HG03064 (cell line): Measurements from ENCODE around the gene C6.
"Not testable (repeated sequence)": the region's sequence is repeated elsewhere in the genome, so short reads cannot be mapped to it uniquely, and the experiment has no call there.

ENCODE experiments used
- ATAC-seq: cut with Tn5 transposase; IDR thresholded peaks from one replicate; pipeline ENCODE4 v1.9.1; 2021; ENCODE audit warnings: low read depth; ENCODE audit not compliant: unreplicated experiment

The C6 gene

DNA sequence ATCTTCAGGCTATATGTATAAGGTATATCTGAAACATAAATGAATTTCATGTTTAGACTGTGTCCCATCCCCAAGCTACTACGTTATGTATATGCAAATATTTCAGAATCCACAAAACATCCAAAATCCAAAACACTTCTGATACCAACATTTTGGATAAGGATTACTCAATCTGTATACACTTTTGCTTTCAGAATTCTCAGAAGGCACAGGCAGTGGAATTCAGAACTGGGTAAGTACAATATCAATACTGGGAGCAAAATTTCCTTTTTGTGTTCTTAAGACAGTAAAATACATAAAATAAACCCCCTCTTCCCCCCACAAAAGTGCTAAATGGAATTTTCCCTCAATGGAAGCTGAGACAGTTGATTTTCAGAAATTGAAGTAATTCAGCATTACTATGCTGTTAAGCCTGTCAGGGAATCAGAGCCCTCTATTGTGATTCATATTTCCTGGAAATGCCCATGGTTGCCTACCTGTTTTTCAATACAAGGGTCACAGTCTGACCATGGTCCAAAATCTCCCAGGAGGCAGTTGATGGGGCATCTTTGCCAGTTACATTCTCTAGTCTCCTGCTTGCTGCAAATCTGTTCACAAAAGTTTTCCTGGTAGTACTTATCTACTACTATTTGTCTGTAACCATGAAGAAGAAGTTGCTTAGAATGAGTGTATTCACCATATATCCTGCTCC is 12.1 kb downstream of the C6 start:
- no peak for ATAC-seq

DNA sequence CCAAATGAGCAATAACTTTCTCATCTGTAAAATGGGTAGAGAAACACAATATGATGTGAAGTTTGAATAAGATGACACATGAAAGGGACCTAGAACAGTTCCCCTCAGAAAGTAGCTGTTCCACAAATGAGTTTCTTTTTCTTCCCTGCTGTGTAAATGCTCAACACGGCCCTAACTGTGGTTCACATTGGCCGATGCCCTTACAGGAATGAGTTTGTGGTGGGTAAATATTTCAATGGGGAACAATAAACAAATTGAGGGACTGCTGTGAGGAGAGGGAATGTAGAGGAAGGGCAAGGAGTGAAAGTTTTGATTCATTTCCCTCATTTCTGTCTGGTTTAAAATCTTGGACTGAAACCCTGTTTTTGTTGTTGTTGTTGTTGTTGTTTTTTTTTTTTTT is 12.8 kb downstream of the C6 start:
- ATAC-seq, result no peak

DNA sequence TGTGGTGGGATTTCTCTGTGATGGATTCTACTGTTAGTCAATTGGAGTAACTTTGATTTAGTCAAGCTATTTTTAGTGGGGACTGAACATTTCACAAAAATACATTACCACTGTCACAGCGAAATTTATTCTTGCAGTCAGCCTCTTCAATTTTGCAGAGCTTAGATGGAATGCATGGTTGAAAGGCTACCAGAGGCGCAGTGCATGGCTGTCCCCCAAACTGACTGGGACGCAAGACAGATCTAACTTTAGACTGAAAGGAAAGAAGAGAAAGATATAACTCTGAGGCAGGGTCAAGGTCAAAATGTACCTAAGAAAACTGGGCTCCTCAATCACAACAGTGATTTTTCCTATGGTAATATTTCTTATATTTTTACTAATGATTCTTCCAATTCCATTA is 13.7 kb downstream of the C6 start:
- ATAC-seq, result no peak

DNA sequence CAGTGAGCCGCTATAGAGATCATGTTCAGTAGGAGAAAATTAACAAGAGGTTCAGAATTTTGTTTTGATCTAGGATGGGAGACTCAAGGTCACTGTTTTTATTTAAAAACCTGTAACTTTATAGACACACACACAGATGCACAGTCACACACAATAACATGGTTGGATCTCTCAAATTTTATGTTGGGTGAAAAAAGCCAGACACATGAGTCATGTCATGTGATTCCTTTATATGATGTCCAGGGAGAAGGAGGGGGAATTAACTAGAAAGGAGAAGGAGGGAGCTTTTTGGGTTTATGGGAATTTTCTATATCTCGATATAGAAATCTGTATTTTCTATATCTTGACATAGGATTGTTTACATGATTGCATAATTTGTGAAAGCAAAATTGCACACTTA is 17.1 kb downstream of the C6 start:
- ATAC-seq, result no peak

DNA sequence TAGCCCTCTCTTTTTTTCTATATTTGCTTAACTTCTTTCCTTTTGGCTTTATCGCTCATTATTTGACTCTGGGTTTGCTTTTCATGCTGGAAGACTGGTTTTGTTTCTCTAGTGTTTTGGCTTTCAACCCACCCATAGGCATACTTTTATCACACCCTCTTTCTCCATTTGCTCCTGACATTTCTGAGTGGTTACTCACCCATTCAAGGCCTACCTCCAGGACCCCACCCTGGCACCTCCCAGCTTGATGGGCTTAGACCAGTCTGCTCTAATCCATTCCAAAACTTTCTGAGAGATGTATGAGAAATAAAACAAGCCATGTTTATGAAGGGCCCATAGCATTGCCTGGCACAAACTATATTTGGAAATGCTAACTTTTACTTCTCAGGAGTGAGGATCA is 18.1 kb downstream of the C6 start:
- ATAC-seq, result no peak

DNA sequence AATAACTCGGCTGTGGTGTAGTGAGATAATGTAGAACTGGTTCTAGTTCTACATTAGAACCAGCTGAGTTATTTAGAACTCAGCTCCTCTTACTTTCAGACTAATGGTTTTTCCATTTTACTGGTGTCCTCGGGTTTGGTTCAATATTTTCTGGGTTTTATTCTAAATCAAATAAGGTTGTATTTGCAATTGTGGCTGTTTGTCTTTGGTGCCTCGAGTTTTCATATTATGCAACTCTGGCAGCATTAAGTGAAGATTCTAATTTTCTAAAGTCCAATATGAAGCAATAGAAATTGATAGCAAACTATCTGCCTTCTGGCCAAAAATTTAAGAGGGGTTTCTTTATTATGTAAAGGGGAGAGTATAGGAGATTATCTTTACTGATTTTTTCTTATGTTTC is 19.0 kb downstream of the C6 start:
- no peak for ATAC-seq

DNA sequence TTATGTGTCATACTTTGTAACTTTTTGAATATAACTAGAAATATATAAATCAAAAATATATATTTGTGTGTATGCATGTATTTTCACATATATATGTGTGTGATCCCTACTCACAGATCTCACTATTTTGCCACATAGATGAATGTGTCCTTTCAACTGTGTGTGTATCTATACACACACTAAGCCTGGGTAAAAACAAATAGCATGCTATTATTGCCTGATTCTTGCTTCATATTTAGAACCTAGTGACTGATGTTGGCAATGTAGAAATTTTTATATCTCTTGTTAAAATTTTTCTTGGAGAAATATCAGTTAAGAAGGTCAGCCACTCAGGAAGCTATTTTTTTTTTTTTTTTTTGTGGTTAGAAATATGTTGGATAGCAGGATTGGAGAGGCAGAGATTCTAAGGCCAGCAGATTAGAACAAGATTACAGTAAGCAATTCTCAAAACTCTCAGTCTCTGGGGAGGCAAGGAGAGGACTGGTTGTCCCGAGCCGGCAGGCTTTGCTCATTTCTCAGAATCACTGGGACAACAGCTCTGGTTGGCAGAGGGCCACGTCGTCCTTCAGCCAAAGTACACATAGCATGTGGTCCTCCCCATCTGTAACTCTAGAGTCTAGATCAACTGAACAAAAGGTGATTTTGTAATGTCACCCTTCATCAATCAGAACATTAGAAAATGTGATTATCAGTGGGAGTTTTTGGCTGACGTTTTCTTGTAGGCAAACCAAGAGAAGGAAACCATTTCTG is 19.7 kb downstream of the C6 start:
- ATAC-seq, result no peak

DNA sequence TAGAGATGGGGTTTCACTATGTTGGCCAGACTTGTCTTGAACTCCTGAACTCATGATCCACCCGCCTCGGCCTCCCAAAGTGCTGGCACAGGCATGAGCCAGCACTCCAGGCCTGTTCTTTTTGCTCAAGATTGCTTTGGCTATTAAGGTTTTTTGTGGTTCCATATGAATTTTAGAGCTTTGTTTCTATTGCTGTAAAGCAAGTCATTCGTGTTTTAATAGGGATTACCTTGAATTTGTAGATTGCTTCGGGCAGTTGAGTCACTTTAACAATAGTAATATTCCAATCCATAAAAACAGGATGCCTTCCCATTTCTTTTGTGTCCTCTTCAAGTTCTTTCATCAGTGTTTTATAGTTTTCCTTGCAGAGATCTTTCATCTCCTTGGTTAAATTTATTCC is 22.1 kb downstream of the C6 start:
- ATAC-seq, result no peak

DNA sequence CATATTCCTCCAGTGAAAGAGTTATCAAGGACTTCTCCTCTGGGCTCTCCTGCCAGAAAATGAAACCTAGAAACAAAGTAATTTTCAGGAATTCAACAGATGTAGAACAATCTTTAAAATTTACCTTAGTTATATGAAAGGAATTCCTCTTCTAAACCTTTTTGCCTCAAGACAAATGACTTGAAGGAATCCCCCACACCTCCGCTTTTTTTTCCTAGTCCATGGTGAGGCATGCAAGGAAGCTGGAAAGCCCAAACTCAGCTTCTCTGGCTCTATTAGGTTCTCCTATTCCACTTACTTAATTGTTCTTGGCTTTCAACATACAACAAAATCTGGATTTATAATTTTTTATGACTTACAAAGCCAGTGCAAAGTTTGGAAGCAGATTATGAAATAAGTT is 27.2 kb downstream of the C6 start:
- ATAC-seq, result no peak

DNA sequence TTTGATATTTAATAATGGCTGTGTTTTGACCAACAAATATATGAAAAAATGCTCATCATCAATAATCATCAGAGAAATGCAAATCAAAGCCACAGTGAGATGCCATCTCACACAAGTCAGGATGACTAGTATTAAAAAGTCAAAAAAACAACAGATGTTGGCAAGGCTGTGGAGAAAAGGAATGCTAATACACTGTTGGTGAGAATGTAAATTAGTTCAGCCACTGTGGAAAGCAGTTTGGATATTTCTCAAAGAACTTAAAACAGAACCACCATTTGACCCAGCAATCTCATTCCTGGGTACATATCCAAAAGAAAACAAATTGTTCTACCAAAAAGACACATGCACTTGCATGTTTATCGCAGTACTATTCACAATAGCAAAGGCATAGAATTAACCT is 30.0 kb downstream of the C6 start:
- not testable (repeated sequence) for ATAC-seq

DNA sequence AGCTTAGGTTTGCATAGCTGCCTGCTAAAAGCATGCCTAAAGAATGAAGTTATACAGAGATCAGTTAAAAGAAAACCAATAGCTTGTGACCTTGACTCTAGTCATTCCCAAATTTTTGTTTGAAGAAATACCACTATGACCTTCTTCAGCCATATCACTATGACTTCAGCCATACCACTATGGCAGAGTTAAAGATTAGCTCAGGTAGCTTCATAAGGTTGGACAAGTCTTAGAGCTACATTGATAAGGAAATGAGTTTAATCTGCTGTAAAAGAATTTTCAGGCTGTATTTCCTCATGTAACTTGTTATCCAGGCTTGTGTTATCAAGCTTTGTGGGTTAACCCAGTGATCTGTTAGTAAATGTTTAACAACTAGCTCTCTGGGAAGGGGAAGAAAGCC is 30.7 kb downstream of the C6 start:
- no peak for ATAC-seq

DNA sequence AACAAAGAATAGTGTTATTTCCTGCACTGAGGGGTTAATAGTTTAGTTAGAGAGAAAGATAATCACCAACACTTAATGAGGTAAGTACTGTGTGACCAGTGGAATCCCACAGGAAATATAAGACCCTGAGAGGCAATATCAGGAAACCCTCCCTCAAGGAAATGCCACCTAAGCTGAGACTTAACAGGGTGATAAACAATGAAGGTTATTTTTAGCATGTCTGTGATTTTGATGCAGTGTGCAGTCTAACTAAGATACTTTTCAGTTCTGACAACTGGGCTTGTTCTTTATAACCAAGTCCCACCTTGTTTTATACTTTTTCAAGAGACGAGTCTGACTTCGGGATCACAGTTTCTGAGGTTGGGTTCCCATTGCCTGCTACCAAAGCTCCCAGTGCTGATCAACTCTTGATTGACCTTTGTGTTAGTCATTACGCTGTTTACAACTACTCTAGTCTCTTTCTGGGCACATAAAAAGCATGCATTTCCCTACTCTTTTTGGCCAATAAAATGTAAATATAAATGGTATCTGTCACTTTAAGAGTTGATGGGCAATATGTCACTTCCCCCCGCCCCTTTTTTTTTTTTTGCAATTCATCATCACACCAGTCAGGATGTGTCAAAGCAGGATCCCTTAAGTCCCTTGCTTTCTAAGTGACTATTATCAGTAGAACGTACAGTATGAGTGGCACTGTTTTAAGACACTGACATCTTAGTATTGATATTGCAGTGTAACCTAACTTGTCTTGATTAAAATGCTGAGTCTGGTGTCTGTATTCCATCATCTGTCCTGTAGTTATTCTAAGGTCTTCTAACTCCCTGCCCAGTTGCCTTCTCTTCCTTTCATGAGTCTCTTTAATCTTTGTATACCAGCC is 31.4 kb downstream of the C6 start:
- ATAC-seq, result no peak

DNA sequence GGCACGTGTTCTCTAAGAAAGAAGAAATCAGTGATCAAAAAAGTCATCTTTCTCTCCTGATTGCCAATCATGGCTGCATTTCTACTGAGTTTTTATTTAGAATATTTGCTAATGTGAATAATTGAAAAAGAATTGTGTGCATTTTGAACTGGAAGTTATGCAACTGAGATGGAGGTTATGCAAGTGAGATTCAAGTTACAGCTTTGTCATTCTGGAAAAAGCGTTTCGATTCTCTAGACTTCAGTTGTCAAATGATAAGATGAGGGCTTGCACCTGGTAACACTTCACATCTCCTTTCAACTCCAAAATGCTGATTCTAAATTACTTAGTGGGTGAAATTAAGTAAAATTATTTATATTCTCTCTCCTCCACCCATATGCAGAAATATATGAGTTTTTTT is 36.4 kb downstream of the C6 start:
- ATAC-seq, result no peak

DNA sequence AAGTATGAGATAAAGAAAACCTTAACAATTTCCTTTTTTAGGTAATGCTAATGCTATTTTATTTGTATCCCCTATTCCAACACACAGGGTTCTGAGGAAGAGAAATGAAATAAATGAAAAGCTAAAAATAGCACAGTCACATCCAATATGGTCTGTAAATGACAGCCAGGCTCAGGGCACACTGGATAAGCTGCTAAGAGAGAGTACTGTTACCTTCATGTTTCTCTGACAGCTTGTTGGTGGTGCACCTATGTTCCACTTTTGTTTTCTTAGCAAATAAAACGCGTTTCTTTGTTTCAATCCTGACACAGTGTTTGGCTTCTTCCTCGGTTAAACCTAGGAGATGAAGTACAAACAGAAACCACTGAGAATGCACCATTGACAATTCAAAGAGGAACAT is 41.3 kb downstream of the C6 start:
- no peak for ATAC-seq

DNA sequence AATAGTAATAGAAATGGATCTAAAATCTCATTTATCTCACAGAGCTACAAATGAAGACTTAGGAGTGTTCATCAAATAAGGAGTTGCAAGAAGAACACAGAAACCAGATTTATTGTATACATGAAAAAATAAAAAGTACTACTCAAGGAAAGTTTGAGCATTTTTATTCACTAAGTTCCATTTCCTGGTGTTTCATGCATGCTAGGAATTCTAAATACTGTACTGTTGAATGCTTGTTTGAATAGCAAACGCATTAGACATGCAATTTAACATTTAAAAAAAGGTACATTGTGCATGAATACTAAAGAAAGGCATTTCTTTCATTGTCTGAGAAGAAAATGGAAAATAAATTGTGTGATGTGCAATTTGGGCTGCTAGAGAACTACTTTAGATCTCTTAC is 52.1 kb downstream of the C6 start:
- ATAC-seq, result no peak

DNA sequence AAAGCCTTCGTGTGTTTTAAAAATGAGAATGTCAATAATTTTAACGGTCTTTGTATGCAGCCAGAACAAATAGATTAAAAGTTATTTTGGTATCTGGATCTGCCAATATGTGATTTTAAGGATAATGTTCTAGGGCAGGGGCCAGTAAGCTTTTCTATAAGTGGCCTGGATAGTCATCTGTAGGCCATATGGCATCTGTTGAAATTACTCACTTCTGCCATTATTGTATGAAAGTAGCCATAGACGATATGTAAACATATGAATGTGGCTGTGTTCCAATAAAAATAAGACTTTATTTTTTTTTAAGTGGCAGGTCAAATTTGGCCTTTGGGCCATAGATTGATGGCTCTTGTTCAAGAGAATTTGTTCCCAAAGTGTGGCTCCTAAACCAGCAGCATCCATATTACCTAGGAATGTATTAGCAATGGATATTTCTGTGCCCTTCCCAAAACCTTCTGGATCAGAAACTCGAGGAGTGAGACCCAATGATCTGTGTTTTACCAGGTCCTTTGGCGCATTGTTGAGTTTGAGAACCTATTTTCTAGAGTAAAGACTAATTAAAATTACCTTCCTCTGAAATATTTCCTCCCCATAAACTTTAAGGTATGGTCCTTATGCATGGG is 55.9 kb downstream of the C6 start:
- no peak for ATAC-seq

DNA sequence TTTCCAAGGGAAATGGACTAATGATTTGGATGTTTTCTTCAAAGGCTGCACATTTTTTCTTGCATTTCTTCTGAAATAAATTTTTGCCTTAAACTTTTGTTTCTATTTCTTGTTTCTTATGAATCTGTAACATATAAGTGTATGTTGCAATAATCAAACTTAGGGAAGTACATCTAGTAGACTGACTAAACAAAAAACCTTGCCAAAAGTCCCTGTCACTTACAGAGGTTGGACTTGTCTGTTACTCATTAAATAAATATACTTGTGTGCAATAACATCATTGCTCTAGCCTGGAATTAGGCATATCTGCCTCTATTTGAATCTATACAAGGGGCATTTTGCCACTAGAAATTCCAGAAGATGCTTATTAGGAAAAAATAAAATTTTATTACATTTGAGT is 56.6 kb downstream of the C6 start:
- ATAC-seq, result no peak

DNA sequence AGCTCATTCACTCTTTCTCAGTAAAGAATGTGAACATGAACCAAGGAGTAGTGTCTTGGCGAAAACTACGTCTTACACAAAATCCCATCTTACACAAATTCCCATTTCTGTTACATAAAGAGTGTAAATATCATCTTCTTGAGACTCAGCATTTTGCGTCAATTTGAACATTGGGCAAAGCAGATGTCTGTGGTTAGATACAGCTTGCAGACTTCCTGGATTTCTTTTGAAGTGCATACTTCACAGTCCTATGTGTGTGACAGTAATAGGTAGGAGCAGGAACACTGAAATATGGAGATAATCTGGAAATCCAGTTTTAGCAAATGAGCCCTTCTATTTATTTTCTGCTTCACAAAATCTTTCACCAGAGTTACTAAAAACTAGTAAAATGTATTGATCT is 58.8 kb downstream of the C6 start:
- ATAC-seq, result no peak

DNA sequence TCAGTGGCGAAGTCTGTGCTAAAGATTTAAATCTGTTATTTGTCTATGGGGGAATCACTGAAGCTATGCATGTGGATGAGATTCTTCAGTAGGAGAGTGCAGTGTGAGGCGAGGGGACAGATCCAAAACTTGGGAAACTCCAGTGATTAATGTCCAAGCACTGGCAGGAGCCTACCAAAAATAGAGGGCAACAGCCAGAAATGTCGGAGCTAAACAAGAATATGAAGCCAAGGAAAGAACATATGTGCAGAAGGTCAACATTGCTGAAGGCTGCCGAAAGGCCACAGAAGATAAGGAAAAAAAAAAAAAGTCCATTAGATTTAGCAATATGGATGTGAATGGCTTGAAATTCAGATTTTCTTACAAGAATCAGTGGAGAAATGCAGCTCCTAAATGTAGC is 61.8 kb downstream of the C6 start:
- ATAC-seq, result no peak

DNA sequence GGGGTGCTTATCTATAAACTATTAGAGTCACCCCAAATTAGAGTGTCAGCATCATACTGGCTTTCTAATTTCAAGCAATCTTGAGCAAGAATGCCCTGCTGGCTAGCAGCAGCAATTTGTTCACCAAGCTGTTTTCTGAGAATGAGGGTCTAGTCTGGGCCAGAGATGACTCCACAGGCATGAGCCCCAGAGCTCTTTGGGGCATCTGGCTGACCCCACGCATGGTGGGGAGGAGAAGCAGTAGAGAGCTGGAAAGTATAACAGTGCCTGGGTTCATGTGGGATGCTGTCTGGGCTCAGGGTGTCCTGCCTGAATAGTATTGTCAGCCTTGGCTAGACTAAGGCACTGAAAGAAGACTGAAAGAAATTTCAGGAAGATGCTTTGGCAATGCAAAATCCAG is 64.9 kb downstream of the C6 start:
- ATAC-seq, result no peak

DNA sequence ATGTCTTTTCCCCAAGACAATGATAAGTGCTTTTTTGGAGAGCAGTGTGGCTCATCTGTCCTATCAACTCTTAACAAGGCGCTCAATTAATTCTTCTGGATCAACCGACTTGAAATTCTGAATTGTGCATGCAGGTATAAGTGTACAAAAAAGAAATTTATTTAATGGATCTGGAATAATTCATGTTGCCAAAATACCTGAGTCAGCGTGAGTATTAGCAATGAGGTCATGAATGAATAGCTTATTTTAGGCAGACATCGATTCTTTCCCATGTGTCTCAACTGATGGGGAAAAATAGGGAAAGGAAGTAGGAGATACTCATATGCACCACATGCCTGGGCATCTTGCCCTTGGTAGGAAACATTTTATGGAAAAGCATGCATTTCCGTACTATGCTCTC is 68.0 kb downstream of the C6 start:
- ATAC-seq, result no peak
